Activated CD8-positive, alpha-beta memory T cell treated with anti-CD3 and anti-CD28 coated beads for 1 hour (primary cell): Measurements from ENCODE around the gene OAT.

Experiments used
- DNase-seq, 2 donors: peaks; one replicate each; pipeline ENCODE4 v3.0.0-alpha.2; 2020; ENCODE audit warnings: low read depth in 1 of 2; ENCODE audit errors: extremely low read depth in 1 of 2

OAT gene

DNA sequence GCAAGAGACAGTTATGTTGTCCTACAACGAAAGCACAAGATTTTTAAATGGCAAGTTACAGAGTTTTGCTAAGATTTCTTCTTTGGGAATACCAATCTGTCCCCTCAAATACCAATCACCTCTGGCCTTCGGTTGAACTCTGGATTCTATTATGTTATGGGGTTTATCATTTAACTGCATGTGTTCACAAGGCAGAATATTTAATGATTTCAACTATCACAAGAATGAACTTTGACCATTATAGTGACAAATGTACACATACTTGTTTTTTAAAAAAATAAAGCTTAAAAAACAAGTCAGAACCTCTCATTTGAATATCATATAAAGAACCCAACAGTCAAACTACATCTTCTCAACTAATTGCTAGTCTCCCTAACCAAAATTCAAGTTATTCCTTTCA lies 11.3 kb downstream of the OAT start:
- no peak for DNase-seq

GRCh38 chr10:124403548-124403947 lies 15.2 kb downstream of the OAT start:
- DNase-seq, result no peak

DNA sequence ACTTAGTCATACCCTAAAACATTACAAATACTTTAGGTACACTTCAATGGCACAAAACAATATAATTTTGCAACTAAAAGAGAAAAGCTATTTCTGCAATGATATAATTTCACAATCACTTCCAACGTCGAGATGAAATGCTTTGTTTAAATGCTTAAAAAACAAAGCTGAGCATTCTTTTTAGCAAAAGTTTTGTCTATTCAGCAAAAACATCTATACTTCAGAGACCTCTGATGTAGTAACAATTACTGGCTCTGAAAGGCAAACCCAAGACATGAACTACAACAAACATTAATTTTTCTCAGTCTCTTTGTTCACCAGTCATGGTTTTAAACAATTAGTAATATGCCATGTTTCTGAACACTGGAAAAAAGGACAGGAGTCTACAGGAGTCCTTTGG lies 16.4 kb downstream of the OAT start:
- DNase-seq, result no peak

DNA sequence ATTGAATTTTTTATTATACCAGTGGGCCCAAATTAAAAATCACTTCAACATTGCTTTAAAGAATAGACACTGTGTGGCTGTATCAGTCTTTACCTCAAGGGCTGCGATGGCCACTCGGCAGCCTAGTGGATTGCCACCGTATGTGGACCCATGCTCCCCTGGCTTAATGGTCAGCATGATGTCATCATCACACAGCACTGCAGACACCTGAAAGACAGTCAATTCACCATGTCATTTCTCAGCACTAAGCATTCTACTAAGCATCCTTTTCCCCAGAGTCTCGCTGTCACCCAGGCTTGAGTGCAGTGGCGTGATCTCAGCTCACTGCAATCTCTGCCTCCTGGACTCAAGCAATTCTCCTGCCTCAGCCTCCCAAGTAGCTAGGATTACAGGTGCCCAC lies 17.1 kb downstream of the OAT start:
- DNase-seq, result no peak

DNA sequence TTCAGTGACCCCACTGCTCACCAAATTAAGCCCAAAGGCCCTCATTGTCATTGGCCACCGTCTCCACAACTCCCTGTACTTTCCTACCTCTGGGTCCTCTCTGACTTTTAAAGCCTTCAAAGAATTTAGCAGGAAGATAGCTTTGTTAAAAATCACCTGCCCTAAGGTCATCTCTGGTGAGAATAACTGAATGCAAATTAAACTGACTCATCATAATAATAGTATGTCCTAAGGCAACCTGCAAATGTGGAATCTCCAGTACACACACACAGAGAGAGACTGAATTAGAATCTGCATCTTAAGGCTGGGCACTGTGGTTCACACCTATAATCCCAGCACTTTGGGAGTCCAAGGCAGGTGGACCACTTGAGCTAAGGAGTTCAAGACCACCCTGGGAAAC lies 24.1 kb downstream of the OAT start:
- no peak for DNase-seq

GRCh38 chr10:124392626-124393342 lies 25.9 kb downstream of the OAT start:
- DNase-seq, result no peak

GRCh38 chr10:124390471-124391187 lies 28.1 kb downstream of the OAT start:
- no peak for DNase-seq

- DNase-seq, result no peak
Observed at GRCh38 chr10:124389613-124390361, 28.9 kb downstream of the OAT start.

DNA sequence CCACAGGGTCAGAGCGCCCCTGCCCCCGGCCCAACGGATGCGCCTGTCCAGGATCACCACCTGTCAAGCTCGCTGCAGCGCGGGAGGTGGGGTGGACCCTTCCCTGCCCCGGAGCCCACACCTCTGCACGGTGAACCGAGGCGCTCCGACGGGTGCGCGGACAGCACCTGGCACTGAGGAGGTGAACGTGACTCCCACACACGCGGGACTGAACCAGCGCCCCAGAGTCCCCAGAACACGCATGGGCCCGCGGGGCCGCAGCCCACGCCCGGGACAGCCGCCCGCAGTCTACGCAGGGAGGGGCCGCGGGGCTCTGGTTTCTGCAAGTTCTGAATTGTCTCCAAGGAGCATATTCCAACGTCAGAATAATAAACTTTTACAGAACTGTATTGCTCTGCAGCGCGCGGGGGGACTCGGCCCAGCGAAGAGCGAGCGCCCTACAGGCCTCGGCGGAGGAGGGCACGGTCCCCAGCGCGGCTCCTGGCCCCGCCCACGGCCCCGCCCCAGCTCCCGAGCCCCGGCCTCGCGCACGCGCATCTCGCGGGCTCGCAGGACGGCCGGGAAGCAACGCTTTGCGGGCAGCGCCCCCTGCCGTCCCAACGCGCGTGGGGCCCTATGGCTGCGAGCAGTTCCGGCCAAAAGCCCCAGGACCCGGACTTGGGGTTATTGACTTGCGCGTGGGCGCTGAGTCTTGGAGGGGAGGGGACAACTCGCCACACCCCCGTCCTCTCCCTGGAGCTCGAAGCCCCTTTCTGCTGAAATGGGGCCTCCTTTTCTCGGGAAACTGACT lies 29.7 kb downstream of the OAT start:
- DNase-seq, result peak; percentile 65 to 92

GRCh38 chr10:124388476-124388822 lies 30.3 kb downstream of the OAT start:
- no peak for DNase-seq

DNA sequence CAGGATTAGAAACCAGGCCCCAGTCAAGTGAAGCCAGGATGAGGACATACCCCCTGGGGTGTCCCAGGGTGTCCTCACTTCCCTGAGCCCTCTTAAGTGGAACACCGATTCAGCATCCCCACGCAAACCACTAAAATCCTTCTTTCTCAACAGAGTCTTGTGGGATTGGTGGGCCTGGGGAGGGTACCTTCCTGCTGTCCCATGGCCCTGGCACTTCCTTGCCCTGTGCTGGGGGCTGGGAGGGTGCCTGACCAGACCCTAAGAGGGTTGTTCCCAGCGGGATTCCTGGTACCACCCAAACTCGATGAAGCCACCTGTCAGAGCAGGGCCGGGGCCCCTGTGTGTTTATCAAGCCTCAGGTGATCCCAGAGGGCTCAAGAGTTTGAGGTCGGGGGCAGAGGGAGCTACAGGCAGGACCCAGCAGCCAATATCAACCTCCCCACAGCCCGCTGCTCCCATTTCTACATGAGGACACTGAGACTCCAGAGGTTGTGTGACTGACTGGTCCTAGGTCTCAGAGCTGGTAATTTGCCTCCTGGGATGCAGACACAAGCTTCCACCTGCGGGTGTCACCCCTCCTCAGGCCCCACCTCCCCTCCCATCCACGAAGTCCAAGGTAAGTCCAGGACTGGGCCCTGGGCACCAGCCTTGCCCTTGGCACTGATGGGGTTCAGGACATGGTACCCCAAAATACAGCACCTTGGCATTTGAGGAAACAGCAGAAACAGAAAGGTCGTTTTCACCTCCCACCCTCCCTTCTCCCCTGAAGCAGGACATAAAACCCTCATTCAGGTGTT lies 31.4 kb downstream of the OAT start:
- DNase-seq, result no peak

DNA sequence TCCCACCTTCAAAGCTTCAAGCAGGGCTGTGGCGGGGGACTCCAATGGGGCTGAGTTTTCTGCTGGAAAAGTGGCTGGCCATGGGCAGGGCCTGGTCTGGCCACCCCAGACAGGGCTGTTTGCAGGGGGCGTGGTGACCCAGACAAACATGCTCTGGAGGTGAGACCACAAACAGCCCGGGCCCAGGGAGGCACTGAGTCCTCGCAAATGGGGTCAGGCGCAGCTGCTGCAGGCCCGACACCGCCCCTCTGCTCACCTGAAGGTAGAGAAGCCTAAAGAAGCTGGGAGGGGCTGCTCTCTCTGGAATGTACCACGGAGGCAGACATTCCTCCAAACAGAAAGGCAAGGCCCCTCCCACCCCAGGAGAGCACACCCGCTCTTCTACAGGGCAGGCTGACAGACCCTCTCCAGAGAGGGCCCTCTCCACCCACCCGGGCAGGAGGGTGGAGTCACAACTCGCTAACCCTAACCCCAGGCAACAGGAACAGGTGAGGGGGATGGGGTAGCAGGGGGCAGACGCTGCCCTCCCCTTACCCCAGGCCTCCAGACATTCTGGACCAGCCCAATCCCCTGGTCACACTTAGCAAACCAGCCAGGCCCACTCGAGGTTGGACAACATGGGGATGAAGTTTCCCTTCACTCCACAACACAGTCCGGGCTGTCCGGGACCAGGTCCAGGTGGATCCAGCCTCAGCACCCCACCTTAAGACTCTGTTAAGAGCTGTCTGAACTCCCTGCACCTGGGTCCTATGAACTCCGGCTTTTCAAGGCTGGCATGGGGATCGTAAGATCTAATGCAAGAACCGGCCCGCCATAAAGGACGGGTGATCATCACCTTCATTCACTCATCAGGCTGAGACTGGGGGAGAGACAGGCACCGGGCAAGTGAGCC lies 32.3 kb downstream of the OAT start:
- no peak for DNase-seq

DNA sequence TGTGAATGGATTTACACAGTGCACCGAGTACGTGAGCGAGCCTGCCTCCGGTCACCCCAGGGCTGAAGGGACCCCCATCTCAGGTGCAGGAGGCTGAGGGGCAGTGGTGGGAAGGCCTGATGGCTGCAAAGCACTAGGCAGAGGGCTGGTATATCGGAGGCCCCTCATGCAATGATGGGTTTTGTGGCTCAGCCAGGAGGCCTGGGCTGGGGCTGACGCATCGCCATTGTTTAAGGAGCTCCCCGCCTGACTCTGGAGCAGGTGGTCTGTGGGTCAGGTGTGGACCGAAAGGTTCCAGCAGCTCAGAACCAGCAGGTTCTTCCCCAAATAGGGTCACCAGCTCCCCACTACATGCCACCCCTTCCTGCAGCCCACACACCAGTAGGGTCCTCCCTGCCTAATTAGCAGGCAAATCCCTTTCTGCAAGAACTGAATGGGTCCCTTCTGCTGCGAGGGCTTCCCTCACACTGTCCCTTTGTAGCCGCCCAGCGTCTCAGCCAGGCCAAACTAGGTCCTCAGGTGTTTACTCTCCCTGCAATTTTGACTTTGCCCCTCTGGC lies 33.0 kb downstream of the OAT start:
- DNase-seq, result no peak

DNA sequence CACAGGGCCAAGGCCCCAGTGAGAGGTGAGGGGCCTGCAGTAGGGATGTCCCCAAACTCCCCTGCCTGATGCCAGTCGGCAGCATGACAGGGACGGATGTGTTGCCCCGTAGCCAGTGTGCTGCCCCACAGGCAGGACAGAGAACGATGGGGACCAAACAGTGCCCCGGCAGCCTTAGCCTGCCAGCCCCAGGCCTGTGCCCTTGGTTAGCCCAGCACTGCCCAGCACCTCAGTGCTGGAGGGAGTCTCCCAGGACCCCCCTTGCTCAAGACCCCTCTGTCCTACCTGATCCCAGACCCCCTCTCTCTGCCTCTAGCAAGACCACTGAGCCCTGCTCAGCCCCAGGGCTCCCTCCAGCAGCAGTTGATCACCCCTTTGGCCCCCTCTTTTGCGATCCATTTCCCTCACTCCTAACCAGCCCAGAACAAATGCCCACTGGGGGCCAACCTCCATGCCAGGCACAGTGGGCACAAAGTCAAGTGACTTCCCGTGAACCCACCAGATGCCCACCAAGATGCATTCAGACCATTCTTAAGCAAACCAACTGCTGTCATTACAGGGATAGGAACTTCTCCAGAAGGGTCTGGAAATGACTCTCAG lies 34.0 kb downstream of the OAT start:
- DNase-seq, result no peak

- no peak for DNase-seq
Observed at GRCh38 chr10:124384172-124384571, 34.6 kb downstream of the OAT start.

DNA sequence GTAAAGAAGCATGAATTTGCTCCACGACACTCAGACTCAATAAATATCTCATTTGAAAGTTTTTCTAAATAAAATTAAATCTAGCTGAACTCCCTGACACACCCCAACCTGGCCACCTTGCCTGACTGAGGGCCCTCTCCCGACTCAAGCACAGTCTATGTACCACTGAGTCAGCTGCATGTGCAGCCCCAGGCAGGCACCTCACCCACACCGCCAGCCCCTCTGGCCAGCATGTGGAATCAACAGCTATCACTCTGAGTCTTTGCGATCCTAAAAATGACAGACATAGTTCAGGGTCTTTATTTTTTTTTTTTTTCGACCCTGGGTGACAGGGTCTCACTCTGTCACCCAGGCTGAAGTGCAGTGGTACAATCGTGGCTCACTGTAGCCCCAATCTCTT lies 35.2 kb downstream of the OAT start:
- DNase-seq, result no peak

- no peak for DNase-seq
Observed at GRCh38 chr10:124381011-124381611, 37.6 kb downstream of the OAT start.

GRCh38 chr10:124380256-124380995 lies 38.3 kb downstream of the OAT start:
- DNase-seq, result no peak
